Measurements from ENCODE around the gene IFI35.

DNA sequence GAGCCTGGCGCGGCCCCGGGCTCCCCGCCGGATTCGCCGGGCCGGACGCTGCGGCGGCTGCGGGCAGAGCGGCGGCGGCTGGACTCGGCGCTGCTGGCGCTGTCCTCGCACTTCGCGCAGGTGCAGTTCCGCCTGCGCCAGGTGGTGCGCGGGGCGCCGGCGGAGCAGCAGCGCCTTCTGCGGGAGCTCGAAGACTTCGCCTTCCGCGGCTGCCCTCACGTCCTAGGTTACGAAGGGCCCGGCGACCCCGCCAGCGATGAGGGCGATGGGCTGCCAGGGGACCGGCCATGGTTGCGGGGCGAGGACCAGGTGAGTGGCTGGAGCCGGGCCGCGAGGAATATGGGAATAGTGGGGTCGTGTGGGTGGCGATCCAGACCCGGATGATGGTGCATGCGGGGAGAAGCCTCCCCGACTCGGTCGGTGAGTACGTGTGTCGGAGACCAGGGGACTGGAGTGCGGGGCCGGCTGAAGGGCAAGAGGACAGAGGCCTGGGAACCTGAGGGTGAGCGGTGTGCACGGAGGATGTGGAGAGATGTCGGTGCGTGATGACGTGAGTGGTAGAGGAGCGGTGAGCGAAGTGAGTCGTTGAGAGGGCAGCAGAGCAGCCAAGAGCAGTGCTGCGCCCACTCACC lies 25.7 kb upstream of the IFI35 start:
- TF ChIP-seq RARB (CRISPR knock-in tag; IDR thresholded peaks at IDR 0.05) (no peak), BHLHE40 (IDR thresholded peaks at IDR 0.05; ENCODE audit: low read depth, low read length) (no peak), CTCF (IDR thresholded peaks at IDR 0.05) (0 out of 3 replicates have a peak, but pooled peaks have one; percentile 27), GATA3 (IDR thresholded peaks at IDR 0.05; ENCODE audit: borderline replicate concordance) (no peak), ZFP36 (IDR thresholded peaks at IDR 0.05; ENCODE audit: borderline replicate concordance, partially characterized antibody) (no peak), RAD21 (conservative IDR thresholded peaks at IDR 0.05 in 1 of 2, IDR thresholded peaks at IDR 0.05 in 1 of 2) (peak in 1 of 2 experiments; percentile 40; a peak in 2 of 5 replicates)
- TF ChIP-seq, protein P1, sequence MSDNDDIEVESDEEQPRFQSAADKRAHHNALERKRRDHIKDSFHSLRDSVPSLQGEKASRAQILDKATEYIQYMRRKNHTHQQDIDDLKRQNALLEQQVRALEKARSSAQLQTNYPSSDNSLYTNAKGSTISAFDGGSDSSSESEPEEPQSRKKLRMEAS (IDR thresholded peaks at IDR 0.05) = 0 out of 2 replicates have a peak, but pooled peaks have one; percentile 27
- TF ChIP-seq, protein P2, sequence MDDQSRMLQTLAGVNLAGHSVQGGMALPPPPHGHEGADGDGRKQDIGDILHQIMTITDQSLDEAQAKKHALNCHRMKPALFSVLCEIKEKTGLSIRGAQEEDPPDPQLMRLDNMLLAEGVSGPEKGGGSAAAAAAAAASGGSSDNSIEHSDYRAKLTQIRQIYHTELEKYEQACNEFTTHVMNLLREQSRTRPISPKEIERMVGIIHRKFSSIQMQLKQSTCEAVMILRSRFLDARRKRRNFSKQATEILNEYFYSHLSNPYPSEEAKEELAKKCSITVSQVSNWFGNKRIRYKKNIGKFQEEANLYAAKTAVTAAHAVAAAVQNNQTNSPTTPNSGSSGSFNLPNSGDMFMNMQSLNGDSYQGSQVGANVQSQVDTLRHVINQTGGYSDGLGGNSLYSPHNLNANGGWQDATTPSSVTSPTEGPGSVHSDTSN (IDR thresholded peaks at IDR 0.05) = no peak
